ENCODE measurements around the gene ATP1A1. TPM values are rescaled to one million over a fixed set of nuclear protein-coding genes. Genes with fewer than 3 reads are reported as not detected.

ATP1A1 gene
- total and polyA plus RNA-seq, 9 of the 15 experiments (the other 6 are each of a cell fraction or from before 2014, with no cell fraction given) = 99.3 to 513 (median 234) TPM

GRCh38 chr1:116353155-116353554 lies 19.9 kb upstream of the ATP1A1 start (continued):
- no peak for TF ChIP-seq TSHZ1 (CRISPR knock-in tag; IDR thresholded peaks at IDR 0.05)
- no peak for TF ChIP-seq PHF8 (IDR thresholded peaks at IDR 0.05; ENCODE audit: borderline replicate concordance, low read length)
- TF ChIP-seq SMAD3 (CRISPR knock-in tag; conservative IDR thresholded peaks at IDR 0.05) = no peak
- no peak for TF ChIP-seq NCOR1 (IDR thresholded peaks at IDR 0.05)
- TF ChIP-seq HMG20B (CRISPR knock-in tag; IDR thresholded peaks at IDR 0.05) = no peak
- no peak for TF ChIP-seq MLLT1 (IDR thresholded peaks at IDR 0.05)
- TF ChIP-seq, protein P1, sequence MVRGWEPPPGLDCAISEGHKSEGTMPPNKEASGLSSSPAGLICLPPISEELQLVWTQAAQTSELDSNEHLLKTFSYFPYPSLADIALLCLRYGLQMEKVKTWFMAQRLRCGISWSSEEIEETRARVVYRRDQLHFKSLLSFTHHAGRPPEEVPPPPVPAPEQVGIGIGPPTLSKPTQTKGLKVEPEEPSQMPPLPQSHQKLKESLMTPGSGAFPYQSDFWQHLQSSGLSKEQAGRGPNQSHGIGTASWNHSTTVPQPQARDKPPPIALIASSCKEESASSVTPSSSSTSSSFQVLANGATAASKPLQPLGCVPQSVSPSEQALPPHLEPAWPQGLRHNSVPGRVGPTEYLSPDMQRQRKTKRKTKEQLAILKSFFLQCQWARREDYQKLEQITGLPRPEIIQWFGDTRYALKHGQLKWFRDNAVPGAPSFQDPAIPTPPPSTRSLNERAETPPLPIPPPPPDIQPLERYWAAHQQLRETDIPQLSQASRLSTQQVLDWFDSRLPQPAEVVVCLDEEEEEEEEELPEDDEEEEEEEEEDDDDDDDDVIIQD (CRISPR knock-in tag; IDR thresholded peaks at IDR 0.05) = no peak
- no peak for TF ChIP-seq CBX8 (IDR thresholded peaks at IDR 0.05; ENCODE audit: borderline replicate concordance, extremely low read depth, low read depth, low read length, poor library complexity, severe bottlenecking)
- TF ChIP-seq ZNF639 (CRISPR knock-in tag; conservative IDR thresholded peaks at IDR 0.05 in 1 of 2, IDR thresholded peaks at IDR 0.05 in 1 of 2) = no peak
- TF ChIP-seq, protein P2, sequence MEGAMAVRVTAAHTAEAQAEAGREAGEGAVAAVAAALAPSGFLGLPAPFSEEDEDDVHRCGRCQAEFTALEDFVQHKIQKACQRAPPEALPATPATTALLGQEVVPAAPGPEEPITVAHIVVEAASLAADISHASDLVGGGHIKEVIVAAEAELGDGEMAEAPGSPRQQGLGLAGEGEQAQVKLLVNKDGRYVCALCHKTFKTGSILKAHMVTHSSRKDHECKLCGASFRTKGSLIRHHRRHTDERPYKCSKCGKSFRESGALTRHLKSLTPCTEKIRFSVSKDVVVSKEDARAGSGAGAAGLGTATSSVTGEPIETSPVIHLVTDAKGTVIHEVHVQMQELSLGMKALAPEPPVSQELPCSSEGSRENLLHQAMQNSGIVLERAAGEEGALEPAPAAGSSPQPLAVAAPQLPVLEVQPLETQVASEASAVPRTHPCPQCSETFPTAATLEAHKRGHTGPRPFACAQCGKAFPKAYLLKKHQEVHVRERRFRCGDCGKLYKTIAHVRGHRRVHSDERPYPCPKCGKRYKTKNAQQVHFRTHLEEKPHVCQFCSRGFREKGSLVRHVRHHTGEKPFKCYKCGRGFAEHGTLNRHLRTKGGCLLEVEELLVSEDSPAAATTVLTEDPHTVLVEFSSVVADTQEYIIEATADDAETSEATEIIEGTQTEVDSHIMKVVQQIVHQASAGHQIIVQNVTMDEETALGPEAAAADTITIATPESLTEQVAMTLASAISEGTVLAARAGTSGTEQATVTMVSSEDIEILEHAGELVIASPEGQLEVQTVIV (CRISPR knock-in tag; IDR thresholded peaks at IDR 0.05; ENCODE audit: borderline replicate concordance) = no peak
- TF ChIP-seq CEBPG (CRISPR knock-in tag; IDR thresholded peaks at IDR 0.05) = peak; percentile 71
- peak; percentile 96 to 97 for TF ChIP-seq CEBPG (tag; conservative IDR thresholded peaks at IDR 0.05 in 1 of 2, IDR thresholded peaks at IDR 0.05 in 1 of 2)
- TF ChIP-seq GTF2A2 (tag; IDR thresholded peaks at IDR 0.05) = no peak
- no peak for TF ChIP-seq HIVEP1 (CRISPR knock-in tag; IDR thresholded peaks at IDR 0.05)
- TF ChIP-seq ZNF347 (CRISPR knock-in tag; IDR thresholded peaks at IDR 0.05; ENCODE audit: low read depth) = no peak
- no peak for TF ChIP-seq IRF1 (CRISPR knock-in tag; IDR thresholded peaks at IDR 0.05; ENCODE audit: borderline replicate concordance)
